Coronary artery (tissue), 2 donors: ENCODE measurements around the gene RTP5.
A peak's percentile ranks its signal among the peaks of the same experiment; 100 is the strongest.
"Not testable (repeated sequence)": the region's sequence is repeated elsewhere in the genome, so short reads cannot be mapped to it uniquely, and the experiment has no call there.

Source experiments
- DNase-seq: peaks from one replicate; pipeline ENCODE4 v3.0.0-alpha.2; 2017; ENCODE audit warnings: low spot score
- H3K27ac ChIP-seq, 2 donors: fragments of 200-600 bp; sonication (generic); one replicate each; pipeline ENCODE4 v1.5.1; 2016 to 2019
- H3K4me3 ChIP-seq: fragments of 200-600 bp; sonication (generic); 2 replicates; pipeline ENCODE4 v1.5.1; 2016; ENCODE audit warnings: mild to moderate bottlenecking, moderate library complexity
- TF ChIP-seq, protein P1 (sequence below): fragments of 200-600 bp; sonication (generic); IDR thresholded peaks from one replicate; pipeline ENCODE4 v1.5.1; 2019; ENCODE audit warnings: antibody characterized with exemption

Gene RTP5

DNA sequence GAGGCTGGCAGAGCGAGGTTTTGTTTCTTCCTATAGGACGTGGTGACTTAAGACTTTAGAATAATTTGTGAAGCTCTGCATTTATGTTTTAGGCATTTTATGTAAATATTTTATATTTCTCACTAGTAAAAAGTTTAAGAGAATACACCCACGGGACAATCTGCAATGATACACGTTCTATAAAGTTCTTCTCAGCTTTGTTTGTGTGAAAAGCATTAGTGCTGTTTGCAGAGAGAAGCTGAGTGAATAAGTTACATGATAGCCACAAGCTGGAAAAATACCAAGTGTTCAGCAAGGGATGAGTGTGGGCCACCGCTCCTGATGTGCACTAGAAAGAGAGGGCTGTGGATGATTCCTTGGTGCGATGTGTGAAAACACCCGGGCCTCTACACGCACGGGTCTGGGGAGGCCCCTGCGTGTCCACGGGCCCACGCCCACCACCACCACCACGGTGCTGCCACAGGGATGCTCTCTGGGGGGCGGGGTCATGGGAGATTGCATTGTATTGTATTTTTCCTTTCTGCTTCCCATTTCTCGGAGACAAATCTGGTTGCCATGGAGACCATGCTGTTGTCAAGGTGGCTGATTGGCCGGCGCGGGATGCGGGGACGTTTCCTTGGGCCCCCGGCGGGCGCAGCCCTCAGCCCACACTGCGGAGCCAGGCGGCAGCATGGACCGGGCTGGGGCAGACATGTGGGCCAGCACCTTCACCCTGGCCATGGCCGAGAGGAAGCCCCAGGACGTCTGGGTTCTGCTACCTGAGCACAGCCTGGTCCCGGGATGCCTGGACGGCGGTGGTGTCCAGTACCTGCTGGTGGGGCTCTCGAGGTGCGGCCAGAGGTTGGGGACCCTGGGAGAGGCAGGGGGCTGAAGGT is at the start of gene RTP5:
Gene RTP5 (plus strand): TSS at position 643 of the 875 bp plus-strand sequence. CDS start 28 bp downstream, at position 671.
- Histone ChIP-seq H3K27ac (no peak within 1 kb of the TSS), H3K4me3 (no peak within 1 kb of the TSS)
- no peak for DNase-seq
- TF ChIP-seq, protein P1, sequence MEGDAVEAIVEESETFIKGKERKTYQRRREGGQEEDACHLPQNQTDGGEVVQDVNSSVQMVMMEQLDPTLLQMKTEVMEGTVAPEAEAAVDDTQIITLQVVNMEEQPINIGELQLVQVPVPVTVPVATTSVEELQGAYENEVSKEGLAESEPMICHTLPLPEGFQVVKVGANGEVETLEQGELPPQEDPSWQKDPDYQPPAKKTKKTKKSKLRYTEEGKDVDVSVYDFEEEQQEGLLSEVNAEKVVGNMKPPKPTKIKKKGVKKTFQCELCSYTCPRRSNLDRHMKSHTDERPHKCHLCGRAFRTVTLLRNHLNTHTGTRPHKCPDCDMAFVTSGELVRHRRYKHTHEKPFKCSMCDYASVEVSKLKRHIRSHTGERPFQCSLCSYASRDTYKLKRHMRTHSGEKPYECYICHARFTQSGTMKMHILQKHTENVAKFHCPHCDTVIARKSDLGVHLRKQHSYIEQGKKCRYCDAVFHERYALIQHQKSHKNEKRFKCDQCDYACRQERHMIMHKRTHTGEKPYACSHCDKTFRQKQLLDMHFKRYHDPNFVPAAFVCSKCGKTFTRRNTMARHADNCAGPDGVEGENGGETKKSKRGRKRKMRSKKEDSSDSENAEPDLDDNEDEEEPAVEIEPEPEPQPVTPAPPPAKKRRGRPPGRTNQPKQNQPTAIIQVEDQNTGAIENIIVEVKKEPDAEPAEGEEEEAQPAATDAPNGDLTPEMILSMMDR = no peak

DNA sequence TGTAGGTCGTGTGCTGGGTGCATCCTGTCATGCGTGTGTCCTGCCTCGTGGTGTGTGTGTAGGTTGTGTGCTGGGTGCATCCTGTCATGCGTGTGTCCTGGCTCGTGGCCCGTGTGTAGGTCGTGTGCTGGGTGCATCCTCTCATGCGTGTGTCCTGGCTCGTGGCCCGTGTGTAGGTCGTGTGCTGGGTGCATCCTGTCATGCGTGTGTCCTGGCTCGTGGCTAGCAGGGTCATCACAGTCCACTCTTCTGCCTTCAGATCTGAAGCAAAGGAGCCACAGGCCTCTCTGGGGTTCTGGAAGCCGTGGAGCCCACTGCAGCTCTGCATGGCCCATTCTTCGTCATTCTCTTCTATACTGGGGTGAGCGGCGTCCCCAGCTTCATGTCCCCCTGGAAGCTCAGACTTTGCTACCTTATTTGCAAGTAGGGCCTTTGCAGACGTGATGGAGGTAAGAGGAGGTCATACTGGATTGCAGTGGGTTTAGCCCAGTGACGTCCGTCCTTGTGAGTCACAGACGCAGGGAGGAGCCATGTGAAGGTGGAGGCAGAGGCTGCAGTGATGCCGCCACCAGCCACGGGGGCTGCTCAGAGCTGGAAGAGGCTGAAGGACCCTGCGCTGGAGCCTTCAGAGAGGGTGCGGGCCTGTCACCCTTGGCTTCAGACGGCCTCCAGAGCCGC is 49.4 kb upstream of the RTP5 start:
- not testable (repeated sequence) for H3K27ac ChIP-seq
- DNase-seq = peak; percentile 19

DNA sequence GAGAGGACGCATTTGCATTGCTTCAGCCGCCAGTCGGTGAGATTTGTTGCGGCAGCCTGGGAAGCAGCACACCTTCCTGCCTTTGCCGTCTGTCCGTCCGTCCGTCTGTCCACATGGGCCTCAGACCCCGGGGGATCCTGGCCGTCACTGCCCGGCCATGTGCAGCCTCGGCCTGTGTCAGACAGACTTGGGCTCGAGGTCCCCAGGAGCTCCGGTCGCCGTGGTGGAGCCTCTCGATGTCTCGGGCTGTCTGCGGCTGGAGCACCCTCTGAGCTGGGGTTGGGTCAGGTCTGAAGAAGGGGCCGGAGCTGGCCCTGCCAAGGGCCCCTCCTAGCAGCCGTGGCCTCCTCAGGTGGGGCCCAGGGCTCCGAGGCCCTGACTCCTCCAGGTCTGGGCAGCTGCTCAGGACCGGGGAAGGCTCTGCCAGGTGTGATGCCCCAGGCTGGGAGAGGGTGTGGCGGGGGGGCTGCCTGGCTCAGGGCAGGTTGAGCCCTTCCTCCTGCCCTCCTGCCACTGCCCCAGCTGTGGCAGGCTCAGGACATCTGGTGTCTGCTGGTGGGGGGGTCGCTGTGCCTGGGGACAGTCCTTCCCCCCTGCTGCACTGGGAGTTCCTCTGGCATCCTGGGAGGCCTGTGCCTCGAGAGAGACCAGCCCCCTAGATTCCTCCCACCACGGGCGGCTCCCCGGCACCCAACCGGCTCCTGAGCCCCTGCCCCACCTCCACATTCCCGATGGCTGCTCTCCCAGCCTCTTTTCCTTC is 48.7 kb upstream of the RTP5 start:
- peak; percentile 65 for DNase-seq
- Histone ChIP-seq H3K27ac (no peak overlapping the region), H3K4me3 (no peak overlapping the region)
- TF ChIP-seq, protein P1 = no peak

More for the DNA sequence above, 49.4 kb upstream of the RTP5 start:
- H3K4me3 ChIP-seq = not testable (repeated sequence)

DNA sequence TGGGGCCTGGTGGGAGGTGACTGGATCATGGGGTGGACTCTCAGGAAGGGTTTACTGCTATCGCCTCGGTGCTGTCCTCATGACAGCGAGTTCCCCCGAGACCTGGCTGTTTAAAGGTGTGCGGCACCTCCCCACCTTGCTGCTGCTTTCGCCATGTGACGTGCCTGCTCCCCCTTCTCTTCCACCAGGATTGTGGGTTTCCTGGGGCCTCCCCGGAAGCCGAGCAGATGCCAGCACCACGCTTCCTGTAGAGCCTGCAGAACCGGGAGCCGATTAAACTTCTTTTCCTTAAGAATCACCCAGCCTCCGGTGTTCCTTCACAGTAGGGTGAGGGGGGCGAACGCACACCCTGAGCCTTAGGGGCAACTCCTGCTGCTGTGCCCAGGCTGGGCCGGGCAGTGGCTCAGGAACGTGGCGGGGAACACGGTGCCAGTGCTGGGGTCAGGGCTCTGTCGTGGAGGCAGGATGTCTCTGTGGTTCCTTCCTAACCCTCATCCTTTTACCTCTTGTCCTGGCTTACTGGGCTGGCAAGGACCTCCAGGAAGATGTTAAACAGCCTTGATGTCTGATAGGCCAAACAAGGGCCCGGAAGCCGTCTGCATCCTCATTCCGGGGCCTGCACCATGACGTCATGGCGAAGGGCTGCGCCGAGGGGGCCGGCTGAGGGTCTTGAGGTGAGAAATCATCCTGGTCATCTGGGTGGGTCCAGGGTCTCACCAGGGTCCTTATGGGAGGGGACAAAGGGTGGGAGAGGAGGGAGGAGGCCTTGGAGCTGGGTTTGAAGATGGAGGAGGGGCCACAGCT is 47.9 kb upstream of the RTP5 start:
- TF ChIP-seq, protein P1 = no peak
- Histone ChIP-seq H3K4me3 (no peak overlapping the region), H3K27ac (no peak overlapping the region)
- DNase-seq = peak; percentile 57

DNA sequence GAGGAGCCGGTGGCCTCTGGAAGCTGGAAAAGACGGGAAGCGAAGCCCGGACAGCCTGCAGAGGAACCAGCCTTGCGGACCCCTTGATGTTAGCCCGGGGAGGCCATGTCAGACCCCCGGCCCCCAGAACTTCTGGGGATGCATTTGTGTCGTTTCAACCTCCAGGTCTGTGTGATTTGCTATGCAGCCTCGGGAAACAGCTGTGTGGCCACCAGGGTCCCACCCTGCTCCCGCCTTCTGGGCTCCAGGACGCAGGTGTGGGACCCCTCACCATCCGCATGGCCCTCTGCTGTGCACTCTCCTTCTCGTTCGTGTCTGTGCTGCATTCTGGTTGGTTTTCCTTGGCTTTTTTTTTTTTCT is 47.3 kb upstream of the RTP5 start:
- no peak overlapping the region for H3K4me3 ChIP-seq
- DNase-seq = peak; percentile 59
- TF ChIP-seq, protein P1 = no peak
- H3K27ac ChIP-seq = no peak overlapping the region

DNA sequence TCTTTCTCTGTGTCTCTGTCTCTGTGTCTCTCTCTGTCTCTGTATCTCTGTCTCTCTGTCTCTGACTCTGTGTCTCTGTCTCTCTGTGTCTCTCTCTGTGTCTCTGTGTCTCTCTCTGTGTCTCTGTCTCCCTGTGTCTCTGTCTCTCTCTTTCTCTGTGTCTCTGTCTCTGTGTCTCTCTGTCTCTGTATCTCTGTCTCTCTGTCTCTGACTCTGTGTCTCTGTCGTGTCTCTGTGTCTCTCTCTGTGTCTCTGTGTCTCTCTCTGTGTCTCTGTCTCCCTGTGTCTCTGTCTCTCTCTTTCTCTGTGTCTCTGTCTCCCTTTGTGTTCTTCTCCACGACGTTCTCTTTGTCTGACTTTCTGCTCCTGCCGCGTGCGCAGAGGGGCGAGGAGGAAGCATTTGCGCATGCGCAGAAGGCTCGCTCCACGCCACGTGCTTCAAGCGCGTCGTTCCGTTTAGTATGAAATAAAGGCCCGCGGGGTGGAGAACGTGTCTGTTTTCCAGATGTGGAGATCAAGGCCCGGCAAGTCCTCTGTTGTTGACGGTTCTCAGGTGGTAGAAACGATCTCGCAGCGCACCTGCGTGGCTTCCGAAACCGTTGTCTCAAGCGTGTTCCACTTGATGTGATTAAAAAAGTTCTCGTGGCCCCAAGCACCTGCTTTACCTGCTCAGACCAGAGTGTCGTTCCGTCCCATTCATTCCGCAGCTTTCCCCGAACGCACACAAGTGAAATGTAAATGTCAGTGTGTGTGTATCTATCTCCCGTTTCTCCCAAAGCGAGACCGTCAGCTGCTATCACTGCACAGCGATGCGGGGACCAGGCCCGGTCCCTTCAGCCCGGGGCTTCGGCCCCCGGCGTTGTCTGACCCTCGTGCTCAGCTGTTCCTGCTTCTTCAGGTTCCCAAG is 45.7 kb upstream of the RTP5 start:
- peak; percentile 55 for DNase-seq
- H3K4me3 ChIP-seq = not testable (repeated sequence)

DNA sequence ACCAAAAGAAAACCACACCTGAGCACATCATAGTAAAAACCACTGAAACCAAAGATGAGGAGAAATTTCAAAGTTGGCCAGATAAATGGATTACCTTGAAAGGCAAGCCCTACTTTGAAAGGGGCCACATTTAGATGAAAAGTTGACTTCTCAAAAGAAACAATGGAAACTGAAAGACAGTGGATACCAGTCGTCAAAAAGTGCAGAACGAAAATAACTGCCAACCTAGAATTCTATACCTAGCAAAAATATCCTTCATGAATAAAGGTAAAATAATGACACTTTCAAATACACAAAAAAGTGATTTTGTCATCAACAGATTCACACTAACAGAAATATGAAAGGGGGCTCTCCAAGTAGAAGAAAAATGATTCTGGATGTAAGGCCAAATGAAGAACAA is 42.1 kb upstream of the RTP5 start:
- Histone ChIP-seq H3K27ac (no peak overlapping the region), H3K4me3 (no peak overlapping the region)
- no peak for DNase-seq
- TF ChIP-seq, protein P1 = no peak

More for the DNA sequence above, 45.7 kb upstream of the RTP5 start:
- H3K27ac ChIP-seq = not testable (repeated sequence)
